Activated CD8-positive, alpha-beta memory T cell treated with anti-CD3 and anti-CD28 coated beads, Interleukin-2, amount 50 U/mL, for 24 hours (primary cell): ENCODE data around the gene DYSF.

Experiments used
- DNase-seq: peaks from one replicate; pipeline ENCODE4 v3.0.0-alpha.2; 2020; ENCODE audit errors: extremely low read depth

DYSF gene

DNA sequence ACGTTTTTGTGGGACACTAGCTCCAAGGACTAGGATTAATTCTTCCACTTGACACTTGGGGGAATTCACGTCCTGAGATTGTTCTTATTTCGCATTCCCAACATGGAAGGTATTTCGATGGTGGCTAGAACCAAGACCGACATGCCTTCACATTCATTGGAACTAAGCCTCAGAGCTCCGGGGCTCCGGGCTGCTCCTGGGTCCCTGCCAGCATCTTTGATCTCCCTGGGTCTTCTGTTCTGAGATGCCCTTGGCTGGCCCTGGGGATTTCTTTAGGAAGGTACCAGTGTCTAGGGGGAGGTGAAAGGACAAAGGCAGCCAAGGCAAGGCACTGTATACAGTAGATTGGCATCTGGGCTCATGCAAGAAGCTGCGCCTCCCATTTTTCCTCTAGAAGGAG lies 76.8 kb downstream of the DYSF start:
- no peak for DNase-seq

DNA sequence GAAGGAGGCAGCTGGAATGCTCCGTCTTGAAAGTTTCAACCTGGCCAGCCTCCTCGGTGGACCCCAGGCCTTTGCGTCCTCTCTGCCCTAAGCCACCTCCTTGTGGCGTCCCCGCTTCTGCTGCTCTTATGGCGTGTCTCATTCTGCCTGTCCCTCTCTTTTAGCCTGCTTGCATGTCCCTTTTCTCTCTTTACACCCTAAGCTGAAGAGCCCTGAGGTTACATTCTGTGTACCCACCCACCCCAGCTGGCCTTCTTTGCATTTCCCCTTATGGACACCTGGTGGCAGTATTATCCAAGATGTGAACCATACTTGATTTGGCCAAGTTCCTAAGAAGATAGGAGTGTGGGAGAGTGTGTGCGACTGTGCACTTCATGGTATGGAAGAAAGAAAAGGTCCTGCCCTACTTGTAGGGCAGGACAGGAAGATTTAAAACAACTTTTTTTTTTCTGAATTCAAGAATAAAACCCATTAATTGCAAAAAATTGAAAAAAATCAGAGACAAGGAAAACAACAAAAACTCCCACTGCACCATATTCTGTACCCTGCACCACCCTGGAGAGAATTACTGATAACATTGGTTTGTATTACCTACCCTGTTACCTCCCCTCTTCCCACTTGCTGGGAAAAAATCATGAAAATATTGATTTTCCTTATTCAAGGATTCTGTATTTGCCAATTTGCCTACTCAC lies 77.4 kb downstream of the DYSF start:
- DNase-seq = no peak

DNA sequence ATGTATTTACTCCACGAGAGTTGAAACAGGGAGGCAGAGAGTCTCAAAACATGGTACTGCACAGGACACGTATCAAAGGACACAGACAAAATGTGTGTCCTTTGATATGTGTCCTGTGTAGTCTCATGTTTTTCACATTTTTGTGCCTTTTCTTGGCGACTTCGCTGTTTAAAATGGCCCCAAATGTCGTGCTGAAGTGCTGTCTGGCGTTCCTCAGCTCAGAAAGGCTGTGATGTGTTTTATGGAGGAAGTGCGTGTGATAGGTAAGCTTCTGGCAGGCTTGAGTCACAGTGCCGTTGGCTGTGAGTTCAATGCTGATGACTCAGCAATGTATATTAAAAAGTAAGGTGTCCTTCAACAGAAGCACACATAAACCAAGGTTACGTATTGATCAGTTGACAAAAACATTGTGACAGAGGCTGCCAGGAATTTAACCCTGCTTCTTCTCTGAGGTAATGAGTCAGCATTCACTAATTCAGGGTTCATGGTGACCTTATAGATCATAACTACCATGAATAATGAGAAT lies 78.2 kb downstream of the DYSF start:
- DNase-seq = no peak

DNA sequence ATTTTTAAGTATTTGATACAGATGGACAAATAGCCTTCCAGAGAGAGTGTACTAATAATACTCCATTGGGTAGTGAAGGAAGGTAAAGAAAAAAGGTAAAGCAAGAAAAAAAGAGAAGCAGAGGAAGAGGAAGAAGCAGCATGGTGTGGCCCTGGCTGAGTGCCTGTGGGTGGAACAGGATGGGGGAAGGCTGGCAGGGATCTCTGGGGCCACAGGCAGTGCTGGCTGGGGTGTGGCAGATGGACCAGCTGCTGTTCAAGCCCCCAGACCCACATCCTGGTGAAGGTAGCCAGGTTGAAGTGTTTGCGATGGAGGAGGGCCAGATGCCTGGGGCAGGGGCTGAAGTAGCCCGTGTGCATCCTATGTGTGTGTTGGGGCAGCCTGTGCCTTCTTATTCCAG lies 79.0 kb downstream of the DYSF start:
- no peak for DNase-seq

DNA sequence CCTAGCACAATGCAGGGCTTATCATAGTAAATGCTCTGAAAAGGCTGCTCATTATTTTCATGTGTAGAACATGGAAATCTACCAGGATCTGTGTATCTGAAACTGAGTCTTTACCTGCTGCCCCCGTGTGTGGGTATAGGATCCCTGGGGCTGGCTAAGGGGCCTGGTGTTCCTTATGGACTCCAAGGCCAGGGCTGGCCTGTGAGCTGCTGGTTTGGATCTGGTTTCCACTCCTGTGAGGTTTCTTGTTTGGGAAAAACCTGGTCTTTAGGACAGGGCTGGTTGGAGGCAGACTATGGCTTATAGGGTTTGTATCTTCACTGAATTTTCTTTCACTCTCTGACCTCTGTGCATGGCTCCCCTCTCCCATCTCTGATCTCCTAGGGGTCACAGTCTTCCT lies 80.8 kb downstream of the DYSF start:
- DNase-seq = no peak

DNA sequence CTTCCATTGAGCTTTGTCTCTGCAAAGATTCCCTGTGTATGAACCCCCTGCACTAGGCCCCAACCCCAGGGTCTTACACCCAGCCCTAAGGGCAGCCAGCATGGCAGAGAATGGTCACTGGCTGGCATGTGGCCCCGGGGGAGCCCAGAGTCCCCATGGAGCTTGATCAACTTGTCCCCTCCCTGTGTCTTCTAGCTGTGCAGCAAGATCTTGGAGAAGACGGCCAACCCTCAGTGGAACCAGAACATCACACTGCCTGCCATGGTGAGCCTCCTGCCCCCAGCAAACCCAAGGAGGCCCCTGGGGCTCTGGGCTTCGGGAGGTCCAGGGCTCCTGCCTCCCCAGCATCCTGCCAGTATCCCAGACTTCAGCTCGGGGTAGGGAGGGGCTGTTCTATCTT lies 81.5 kb downstream of the DYSF start:
- no peak for DNase-seq

DNA sequence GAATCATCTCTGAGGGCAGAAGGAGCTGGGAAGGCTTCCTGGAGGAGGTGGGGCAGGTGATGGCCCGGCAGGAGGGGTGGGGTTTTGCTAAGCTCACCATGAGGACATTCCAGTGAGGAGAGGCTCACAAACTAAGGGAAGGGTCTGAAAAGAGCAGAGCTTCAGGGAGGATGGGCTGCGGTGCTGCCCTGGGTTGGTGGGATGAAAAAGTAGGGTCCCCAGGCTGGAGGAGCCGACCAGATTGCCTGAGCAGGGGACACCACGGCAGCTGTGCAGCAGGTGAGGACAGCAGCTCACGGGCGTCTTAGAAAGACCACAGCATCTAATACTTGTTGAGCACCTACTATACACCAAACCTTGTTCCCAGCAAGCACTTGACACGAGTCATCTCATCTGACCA lies 82.2 kb downstream of the DYSF start:
- DNase-seq = no peak

DNA sequence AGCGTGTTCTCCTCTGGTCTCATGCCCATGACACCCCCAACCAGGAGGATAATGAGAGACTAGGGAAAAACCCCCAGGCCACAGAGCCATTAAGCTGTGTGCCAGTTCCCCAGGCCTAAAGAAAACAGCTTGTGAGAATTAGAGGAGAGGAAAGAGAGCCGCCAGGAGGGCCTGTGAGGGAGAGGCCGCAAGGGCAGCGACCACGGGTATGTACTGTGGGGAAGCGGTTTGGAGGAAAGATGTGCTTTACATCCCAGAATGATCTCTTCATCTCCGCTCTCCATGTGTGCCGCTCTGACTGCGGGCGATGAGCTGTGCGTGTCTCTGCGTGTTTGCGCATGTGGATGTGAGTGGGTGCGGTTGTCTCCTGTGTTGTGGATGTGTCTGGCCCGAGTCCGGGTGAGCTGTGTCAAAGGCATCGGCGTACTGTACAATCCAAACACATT lies 82.9 kb downstream of the DYSF start:
- DNase-seq = no peak

DNA sequence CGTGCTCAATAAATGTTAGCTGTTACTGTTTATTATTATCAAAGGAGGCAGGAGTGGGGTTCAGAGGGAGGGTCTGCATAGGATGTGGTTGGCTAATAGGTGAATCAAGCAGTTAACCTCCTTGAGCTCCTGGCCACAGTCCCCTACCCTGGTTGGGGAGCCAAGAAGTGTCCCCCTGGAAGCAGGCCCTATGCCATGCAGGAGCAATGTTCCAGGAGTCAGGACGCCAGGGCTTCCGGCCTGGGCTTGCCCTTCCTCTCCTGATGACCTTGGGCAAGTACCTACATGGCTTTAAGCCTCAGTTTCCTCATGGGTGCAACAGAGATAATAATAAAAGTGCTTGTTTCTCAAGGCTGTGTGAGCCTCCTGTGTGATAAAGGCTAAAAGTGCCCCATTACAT lies 84.9 kb downstream of the DYSF start:
- DNase-seq = no peak

DNA sequence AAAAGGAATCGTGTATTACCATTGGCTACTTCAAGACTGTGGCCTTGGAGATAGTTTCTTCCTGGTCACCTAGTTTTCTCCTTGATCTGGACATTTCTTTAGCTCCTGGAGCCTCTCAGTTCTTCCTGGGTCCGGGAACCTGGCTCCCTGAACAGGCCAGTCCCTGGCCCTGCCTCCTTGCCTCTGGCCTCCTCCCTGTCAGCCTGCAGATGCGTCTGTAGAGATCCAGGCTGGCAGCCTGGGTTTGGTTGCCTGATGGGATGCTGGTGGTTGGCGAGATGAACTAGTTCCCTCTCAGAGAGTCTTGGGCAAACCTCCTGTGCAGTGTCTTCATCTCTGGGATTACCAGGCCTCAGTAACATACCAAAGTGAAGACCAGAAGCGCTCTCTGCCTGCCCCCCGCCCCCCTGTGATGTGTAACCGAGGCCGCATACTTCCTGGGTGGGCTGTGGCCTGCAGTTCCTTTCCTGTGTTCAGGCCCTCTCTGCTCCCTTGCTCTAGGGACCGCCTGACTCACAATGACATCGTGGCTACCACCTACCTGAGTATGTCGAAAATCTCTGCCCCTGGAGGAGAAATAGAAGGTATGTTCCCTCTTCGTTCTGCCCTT lies 85.4 kb downstream of the DYSF start:
- no peak for DNase-seq

DNA sequence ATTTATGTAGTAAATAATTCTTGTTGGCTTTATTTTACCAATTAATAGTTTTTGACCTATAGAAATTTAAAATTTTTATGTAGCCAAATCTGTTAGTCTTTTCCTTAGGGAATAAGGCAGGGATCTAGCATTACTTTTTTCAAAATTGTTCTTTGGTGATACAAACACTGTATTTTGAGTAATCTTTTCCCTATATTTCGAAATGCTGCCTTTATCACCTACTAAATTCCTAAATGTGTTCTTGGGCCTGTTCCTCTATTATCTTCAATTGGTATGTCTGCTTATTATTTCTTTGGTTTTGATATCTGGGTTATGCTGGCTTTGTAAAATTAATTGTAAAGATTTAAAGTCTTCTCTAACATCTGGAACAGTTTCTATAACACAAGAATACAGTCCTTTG lies 87.5 kb downstream of the DYSF start:
- DNase-seq = no peak

DNA sequence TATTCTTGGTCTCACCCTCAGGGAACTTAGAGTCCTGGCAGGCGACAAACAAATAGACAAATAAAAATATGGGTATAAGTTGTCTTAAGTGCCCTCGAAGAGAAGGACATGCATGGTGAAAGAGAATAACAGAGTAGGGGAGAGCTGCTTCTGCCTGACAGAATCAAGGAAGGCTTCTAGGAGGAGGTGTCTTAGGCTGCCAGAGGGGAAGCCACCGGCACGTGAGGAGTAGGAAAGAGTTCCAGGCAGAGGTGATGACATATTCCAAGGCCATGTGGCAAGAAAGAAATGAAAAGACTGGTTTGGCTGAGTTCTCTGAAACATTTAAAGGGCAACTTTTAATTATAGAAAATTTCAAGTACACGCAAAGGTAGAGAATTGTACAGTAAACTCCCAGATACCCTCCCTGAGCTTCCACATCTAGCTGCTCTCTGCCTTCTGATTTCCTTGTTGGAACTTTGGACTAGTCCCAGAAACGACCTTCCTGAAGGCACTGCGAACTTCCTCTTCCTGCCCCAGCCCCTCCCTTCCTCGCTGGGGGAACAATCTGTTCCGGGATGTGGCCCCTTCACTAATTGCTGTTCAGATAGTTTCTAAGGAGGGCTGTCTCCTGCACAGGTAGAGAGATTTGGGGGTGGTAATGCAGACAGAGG lies 91.7 kb downstream of the DYSF start:
- DNase-seq = no peak

DNA sequence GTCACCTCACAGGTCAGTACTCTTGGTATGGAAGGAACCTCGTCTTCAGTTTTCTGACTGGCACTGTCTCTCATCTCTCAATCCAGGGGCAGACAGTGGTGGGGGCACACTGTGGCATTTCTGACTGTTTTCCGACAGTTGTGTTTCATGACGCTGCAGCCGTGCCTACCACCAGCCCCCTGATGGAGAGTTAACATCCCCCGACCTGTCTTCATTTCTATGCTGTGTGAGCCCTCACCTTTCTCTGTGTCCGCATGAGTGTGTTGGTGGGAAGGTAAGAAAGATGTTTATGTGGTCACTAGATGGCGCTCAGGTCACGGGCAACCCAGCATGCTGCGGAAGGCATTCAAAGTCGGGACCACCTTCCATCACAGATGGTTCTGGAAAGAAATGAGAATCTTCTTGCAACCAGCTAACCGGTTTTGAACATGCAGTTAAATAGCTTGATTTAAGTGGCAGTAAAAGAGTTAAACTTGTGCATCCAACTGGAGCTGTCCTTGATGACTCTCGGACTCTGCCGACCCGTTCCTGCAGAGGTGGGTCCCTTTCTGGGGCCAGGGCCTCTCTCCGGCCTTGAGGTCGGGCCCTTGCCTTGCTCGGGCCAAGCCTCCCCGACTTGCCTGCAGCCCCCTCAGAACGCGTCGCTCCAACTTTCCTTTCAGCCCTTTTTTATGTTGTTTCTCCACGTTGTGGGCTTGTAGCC lies 92.4 kb downstream of the DYSF start:
- peak; percentile 13 for DNase-seq

DNA sequence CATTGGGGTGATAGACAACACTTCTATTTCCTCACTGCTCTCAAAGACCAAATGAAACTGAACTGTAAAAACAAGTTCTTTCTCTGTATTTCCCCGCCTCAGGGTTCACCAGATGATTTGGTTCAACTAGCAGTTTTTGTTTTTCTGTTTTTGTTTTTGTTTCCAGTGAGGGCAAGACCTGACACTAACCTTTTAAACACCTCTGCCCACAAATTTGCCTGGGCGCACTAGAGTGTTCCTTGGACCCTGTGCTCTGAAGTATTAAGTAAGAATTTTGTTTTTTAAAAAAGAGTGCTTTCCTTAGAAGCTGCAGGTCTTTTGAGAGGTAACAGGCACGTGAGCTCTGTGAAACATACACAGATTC lies 92.9 kb downstream of the DYSF start:
- DNase-seq = no peak

DNA sequence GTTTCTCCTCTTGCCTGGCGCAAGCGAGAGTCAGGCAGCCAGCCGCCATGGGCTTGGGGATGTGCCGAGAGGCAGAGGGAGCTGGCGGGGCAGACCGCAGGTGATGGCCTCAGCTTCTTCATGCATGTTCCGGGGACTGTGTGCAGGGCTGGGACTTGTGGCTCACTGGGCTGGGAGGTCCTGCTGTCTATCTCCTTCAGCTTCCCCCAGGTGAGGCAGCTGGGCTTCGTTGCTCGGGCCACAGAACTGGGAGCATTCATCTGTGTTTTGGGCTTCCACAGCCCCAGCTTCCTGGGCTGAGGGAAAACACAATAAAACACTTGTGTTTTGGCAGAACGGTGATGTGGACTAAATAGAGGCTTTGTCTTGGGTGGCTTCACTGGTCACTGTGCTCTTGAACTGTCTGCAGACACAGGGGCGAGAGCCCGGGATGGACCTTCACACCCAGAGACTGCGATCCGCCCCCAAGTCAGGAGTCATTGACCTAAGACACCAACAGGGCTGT lies 93.5 kb downstream of the DYSF start:
- no peak for DNase-seq

DNA sequence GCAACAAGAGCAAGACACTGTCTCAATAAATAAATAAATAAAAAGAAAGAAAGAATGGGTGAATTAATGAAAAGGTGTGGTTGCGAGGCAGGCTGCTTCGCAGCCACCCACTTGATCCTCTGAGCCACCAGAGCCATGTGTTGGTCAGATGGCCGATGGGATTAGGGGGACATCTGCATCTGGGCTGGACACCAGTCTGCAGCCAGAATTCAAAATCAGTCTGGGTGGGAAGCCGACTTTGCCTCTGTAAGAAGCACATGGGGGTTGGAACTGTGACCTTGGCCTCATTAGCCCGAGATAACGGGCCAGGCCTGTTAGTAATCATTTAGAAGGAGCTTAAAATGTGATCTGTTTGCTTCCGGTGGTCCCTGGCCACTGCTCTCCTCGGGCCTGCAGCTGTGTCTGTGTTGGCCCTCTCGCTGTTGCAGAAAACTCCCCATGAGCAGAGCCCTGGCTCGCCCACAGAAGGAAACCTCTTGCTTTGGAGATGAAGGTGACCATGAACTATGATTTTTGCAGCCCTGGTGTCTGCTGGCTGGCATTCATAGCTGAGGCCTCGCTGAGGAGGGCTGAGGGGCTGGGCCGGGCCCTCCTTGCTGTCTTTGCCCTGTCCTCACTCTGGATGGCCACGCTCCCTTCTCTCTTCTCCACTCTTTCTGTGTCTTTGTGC lies 94.4 kb downstream of the DYSF start:
- no peak for DNase-seq

DNA sequence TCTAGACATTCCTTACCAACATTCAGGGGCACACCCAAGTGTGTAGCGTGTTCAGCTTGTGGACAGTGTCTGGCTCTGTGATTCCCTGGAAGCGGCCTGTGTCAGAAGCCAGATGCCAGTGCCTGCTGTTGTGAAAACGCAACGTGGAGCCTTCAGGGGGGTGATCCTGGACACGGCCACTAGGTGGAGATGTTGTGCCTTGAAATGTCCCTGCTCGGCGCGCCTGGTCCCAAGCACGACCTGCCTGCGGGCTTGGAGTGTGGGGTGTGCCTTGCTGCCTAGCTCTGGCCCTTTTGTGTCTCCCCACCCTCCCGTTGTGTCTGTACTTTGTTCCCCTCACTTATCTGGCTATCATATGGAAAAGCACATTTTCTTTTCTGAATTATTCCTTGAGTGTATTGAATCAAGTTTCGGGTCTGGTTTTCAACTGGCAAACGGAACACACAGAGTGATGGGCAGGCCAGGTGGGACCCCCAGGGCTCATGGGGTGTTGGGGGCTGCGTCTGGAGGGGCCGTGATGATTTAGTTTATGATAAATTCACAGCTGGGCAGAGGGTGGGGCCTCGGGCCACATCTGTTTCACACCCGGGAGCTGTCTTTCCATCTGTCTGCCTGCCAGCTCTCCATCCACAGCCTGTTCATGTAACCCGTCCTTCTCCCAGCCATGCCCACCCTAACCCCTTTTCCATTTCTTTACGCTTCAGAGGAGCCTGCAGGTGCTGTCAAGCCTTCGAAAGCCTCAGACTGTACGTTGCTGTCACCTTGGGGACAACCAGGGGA lies 95.5 kb downstream of the DYSF start:
- DNase-seq = peak; percentile 23

DNA sequence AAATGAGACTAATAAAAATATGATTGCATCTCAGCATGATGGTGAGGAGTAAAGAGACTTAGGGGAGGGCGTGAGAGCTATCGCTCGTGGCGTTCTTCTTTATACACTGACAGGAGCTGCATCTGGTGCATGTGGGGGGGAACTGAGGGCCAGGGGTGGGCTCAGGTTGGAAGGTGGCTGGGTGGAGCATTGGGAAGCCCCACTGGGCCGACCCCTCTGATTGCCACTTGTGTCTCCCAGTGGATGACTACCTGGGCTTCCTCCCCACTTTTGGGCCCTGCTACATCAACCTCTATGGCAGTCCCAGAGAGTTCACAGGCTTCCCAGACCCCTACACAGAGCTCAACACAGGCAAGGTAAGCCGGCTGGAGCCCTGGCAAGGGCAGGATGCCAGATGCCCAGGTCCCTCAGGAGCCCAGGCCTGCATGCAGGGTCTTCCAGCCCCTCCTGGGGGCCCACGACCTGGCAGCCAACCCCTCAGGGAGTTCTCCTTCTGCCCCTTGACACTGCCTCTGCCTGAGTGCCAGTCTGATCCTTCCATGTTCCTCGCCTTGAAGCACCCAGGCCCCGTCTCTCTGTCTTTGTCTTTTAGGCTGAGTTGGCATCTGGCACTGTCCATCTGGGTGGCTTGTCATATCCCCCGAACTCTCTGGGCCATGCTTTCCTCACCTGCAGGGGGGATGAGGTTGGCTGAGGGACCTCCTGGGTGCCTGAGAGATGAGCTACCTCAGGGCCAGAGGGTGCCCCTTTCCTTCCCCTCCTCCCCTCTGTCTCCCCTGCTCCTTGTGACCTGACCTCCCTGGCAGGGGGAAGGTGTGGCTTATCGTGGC lies 97.7 kb downstream of the DYSF start:
- no peak for DNase-seq

DNA sequence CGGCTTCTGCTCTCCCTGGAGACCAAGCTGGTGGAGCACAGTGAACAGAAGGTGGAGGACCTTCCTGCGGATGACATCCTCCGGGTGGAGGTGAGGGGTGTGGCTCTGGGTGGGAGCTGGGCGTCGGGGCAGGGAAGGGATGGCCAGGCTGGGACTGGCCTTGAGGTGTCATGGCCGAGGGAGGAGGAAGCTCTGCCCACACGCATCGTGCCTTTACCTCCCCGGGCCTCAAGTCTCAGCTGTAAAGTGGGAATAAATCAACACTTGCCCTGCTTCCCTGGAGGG lies 98.2 kb downstream of the DYSF start:
- no peak for DNase-seq

DNA sequence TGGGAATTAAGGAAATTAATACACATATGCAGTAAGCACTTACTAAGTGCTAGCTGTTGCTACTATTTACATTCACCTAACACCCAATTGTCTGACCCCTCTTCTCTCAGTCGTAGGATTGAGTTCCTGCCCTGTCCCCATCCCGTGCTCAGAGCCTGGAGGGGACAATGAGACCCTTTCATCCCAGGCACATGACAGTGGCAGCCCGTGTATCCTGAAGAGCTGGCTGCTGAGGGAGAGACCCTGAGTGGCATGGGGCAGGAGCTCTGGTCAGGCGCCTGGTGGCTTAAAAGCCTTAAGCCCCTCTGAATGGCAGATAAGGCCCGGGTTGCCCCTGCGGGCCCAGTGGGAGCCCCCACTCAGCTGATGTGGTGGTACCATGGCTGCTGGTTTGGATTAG lies 99.0 kb downstream of the DYSF start:
- no peak for DNase-seq
